T47D (cell line): ENCODE data around the gene STUB1.
"Not testable (repeated sequence)": the region's sequence is repeated elsewhere in the genome, so short reads cannot be mapped to it uniquely, and the experiment has no call there.

ENCODE experiments used
- DNase-seq, 2 experiments: peaks; one replicate each; pipeline versions ENCODE4 v3.0.0 to v3.0.0-alpha.2; 2011 to 2012; ENCODE audit warnings: low read depth in 1 of 2, low spot score in 1 of 2
- JUND ChIP-seq: IDR thresholded peaks from 2 replicates; pipeline ENCODE4 v1.6.1; 2012; ENCODE audit warnings: low read depth
- in situ Hi-C: cut with HindIII; loops from 2 replicates; pipeline ENCODE4 v1.10.0; 2016; ENCODE audit warnings: low sequenced_read_pairs, low pct_unique_long_range_greater_than_20kb

Gene STUB1

GRCh38 chr16:680967-681745 is 946 bp downstream of the STUB1 start:
- no peak for TF ChIP-seq JUND
- in situ Hi-C loops: no loop called here
- DNase-seq: peak in 1 of 2 experiments; percentile 72

DNA sequence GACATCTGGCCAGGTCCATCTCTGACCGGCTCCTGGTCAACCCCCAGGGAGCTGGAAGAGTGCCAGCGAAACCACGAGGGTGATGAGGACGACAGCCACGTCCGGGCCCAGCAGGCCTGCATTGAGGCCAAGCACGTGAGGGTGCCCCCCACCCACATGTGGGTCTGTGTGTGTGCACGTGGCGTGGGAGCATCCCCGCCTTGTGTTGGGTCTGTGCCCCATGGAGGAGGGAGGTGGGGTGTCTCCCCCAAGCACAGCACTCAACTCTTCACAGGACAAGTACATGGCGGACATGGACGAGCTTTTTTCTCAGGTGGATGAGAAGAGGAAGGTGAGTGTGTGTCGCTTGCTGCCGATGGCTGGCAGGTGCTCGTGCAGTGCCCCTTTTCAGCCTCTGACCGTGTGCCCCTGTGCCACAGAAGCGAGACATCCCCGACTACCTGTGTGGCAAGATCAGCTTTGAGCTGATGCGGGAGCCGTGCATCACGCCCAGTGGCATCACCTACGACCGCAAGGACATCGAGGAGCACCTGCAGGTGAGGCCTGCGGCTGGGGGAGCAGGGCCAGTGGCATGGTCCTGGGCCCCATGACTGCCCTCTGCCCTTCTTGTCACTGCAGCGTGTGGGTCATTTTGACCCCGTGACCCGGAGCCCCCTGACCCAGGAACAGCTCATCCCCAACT is 1.7 kb downstream of the STUB1 start:
- in situ Hi-C loops: no loop called here

GRCh38 chr16:682493-683395 is 2.5 kb downstream of the STUB1 start:
- in situ Hi-C loops: no loop called here
- TF ChIP-seq JUND: no peak

More for the DNA sequence above, 1.7 kb downstream of the STUB1 start:
- DNase-seq: no peak
- no peak for TF ChIP-seq JUND

DNA sequence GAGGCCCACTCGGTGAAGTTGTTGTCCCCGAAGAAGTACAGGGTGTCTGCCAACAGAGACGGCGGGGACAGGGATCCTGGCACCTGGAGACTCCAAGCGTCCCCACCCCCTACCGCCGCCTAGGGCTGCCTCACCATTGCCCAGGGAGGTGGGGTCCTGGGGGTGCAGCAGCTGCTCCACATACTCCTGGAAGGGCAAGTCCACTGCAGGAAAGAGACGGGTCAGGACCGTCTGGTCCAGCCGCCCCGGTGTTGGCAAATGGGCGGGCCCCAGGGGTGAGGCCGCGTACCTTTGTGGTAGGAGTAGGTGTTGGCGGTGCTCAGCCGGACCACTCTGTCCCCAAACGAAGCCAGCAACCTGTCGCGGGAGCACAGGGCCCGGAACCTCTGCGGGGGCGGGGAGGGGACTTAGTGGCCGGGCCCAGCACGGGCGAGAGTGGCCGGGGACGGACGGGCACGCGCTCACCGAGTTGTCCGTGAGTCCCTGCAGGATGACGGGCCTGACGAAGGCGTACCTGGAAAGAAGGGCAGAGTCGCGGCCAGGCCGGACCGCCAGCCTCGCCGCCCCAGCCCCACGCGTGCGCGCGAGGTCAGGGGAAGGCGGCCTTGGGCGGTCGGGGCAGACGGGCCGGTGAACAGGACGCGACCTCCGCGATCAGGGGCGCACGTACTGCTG is 3.3 kb downstream of the STUB1 start:
- TF ChIP-seq JUND: no peak
- in situ Hi-C loops: no loop called here
- peak in 1 of 2 experiments; percentile 66 for DNase-seq

More at GRCh38 chr16:682493-683395, 2.5 kb downstream of the STUB1 start:
- no peak for DNase-seq

- in situ Hi-C loops: no loop called here
- no peak for TF ChIP-seq JUND
- peak; percentile 97 to 99 for DNase-seq
Observed at GRCh38 chr16:684071-684794, 4.0 kb downstream of the STUB1 start, which contains the start of gene JMJD8. TSS of gene JMJD8 (minus strand) at chr16:684334. CDS start at chr16:684319, 15 bp downstream.

- in situ Hi-C loops: no loop called here
- DNase-seq: no peak
- no peak for TF ChIP-seq JUND
Observed at GRCh38 chr16:684961-685696, 4.9 kb downstream of the STUB1 start.

DNA sequence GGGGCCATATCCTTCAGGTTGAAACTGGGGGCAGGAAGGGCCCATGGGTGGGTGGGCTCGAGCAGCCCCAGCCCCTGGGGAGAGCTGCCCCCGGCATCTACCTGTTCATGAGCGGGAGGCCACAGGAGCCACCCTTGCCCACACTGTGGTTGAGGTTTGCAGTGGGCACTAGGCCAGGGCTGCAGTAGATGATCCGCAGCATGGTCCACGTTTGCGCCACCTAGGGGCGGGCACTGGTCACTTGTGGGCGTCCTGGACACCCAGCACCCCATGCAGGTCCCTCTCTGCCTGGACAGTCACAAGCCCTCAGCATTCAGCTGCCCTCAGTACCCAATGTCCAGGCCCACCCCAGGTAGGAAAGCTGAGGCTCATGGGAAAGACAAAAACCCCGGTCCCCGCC is 5.8 kb downstream of the STUB1 start:
- in situ Hi-C loops: no loop called here
- no peak for TF ChIP-seq JUND
- DNase-seq: peak in 1 of 2 experiments; percentile 79

DNA sequence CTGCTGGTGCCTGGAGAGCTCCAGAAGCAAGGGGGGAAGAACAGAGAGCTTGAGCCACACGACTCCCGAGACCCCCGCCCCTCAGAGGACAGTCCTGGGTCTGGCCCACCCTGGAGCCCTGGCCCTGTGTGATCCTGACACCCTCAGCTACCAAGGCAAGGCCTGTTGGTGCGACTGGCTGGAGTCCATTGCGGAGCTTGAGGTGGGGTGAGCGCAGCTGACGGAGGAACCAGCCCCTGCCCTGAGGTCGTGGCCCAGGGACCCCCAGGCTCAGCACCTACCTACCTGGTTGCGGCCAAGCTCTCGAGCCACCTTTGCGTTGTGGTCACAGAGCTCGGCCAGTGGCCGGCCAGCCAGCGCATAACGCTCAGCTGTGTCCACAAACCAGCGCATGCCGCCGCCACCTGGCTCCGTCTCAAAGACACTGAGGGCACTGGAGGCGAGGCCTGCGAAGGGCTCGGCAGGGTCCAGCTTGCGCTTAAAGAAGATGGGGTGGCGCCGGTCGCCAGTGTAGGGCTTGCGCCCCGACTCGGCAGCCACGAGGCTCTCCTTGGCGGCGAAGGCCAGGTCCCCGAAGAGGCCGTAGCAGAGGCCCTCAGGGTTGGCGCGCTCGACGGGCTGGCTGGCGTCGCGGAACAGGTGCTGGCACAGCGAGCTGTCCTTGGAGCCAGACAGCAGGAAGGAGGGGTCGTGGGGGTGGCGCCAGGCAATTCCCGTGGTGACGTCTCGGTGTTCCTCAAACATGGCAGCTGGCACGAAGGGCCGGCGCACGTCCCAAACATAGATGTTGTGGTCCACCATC is 6.5 kb downstream of the STUB1 start:
- in situ Hi-C loops: no loop called here
- DNase-seq: no peak
- TF ChIP-seq JUND: no peak

- in situ Hi-C loops: no loop called here
- no peak for TF ChIP-seq JUND
- no peak for DNase-seq
Observed at GRCh38 chr16:687499-687898, 7.3 kb downstream of the STUB1 start.

GRCh38 chr16:689175-689897 is 9.1 kb downstream of the STUB1 start:
- in situ Hi-C loops: no loop called here
- no peak for DNase-seq
- no peak for TF ChIP-seq JUND

DNA sequence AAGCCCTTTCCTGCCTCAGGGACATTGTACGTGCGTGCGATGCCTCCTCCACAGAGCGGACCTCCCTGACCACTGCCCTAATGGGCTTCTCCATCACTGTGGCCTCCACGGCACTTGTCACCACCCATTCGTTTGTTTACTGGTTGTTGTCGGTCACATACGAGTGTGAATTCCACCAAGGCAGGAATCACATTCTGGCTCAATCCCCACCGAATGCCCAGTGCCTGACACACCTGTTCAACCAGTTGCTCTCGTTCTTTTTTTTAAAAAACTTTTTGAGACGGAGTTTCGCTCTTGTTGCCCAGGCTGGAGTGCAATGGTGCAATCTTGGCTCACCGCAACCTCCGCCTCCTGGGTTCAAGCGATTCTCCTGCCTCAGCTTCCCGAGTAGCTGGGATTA is 11.0 kb downstream of the STUB1 start:
- in situ Hi-C loops: not testable (repeated sequence)
- DNase-seq: peak in 1 of 2 experiments; percentile 58
